Measurements from ENCODE around the gene PKP4. TPM values are rescaled to one million over a fixed set of nuclear protein-coding genes. Genes with fewer than 3 reads are reported as not detected.

The PKP4 gene
- total RNA-seq, 1 experiment from 2014 or later, result 59.1 TPM

DNA sequence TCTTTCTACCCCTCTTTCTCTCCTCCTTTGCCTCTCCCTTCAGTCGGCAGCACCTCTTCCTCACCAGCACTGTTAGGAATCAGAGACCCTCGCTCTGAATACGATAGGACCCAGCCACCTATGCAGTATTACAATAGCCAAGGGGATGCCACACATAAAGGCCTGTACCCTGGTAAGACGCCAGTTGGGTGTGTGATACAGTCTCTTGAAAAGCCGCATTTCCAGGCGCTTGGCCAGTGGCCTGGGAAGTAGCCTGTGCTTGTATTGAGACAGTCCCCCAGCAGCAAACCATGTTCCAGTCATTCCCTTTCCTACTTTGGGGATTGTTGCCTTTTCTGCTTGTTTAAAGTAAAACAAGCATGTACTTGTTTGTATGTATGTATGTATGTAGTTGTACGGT lies 219.9 kb downstream of the PKP4 start:
- Histone ChIP-seq H2AFZ (no peak overlapping the region), H3K36me3 (ENCODE audit: low read depth) (no peaks in the 10 kb centered on the region), H3K9me2 (ENCODE audit: insufficient read depth) (no peaks in the 10 kb centered on the region), H3F3A (ENCODE audit: insufficient read depth, low read depth) (no peaks in the 10 kb centered on the region), H3K4me2 (no peak overlapping the region), H3K4me3 (no peak overlapping the region), H3K4me1 (replicated peaks; ENCODE audit: insufficient read depth) (no peaks in the 10 kb centered on the region), H4K20me1 (ENCODE audit: insufficient read depth) (no peaks in the 10 kb centered on the region), H3K9me3 (ENCODE audit: insufficient read depth, low read depth) (no peaks in the 10 kb centered on the region), H3K27ac (no peak overlapping the region), H3K79me2 (ENCODE audit: low read depth) (no peaks in the 10 kb centered on the region), H3K27me3 (ENCODE audit: insufficient read depth, low read depth) (no peaks in the 10 kb centered on the region)
- ChIA-PET POLR2A (ENCODE audit: unreplicated experiment) (no interaction called here), CTCF (no interaction called here)
- no peak for DNase-seq
- intact Hi-C loops (cut with micrococcal nuclease; ENCODE audit: unreplicated experiment), result no loop called here
- BruUV-seq (replicated peaks), result no TSS peak
- TF ChIP-seq EZH2 (IDR thresholded peaks at IDR 0.05; ENCODE audit: low read depth), result no peak
- TF ChIP-seq, protein P1, sequence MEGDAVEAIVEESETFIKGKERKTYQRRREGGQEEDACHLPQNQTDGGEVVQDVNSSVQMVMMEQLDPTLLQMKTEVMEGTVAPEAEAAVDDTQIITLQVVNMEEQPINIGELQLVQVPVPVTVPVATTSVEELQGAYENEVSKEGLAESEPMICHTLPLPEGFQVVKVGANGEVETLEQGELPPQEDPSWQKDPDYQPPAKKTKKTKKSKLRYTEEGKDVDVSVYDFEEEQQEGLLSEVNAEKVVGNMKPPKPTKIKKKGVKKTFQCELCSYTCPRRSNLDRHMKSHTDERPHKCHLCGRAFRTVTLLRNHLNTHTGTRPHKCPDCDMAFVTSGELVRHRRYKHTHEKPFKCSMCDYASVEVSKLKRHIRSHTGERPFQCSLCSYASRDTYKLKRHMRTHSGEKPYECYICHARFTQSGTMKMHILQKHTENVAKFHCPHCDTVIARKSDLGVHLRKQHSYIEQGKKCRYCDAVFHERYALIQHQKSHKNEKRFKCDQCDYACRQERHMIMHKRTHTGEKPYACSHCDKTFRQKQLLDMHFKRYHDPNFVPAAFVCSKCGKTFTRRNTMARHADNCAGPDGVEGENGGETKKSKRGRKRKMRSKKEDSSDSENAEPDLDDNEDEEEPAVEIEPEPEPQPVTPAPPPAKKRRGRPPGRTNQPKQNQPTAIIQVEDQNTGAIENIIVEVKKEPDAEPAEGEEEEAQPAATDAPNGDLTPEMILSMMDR (conservative IDR thresholded peaks at IDR 0.05), result no peak

- H3K9me3 ChIP-seq (ENCODE audit: insufficient read depth, low read depth), result no peaks in the 10 kb centered on the region
- H3K36me3 ChIP-seq (ENCODE audit: low read depth), result no peaks in the 10 kb centered on the region
- BruUV-seq (replicated peaks), result no TSS peak
- H3K4me2 ChIP-seq, result no peak overlapping the region
- intact Hi-C loops (cut with micrococcal nuclease; ENCODE audit: unreplicated experiment), result no loop called here
- no peaks in the 10 kb centered on the region for H3K4me1 ChIP-seq (replicated peaks; ENCODE audit: insufficient read depth)
- H3K4me3 ChIP-seq, result no peak overlapping the region
- TF ChIP-seq, protein P1 (conservative IDR thresholded peaks at IDR 0.05), result no peak
- TF ChIP-seq EZH2 (IDR thresholded peaks at IDR 0.05; ENCODE audit: low read depth), result no peak
- POLR2A ChIA-PET (ENCODE audit: unreplicated experiment), result no interaction called here
- H4K20me1 ChIP-seq (ENCODE audit: insufficient read depth), result no peaks in the 10 kb centered on the region
- no peak overlapping the region for H3K27ac ChIP-seq
- no peaks in the 10 kb centered on the region for H3K9me2 ChIP-seq (ENCODE audit: insufficient read depth)
- H2AFZ ChIP-seq, result no peak overlapping the region
- CTCF ChIA-PET, result no interaction called here
- H3K79me2 ChIP-seq (ENCODE audit: low read depth), result no peaks in the 10 kb centered on the region
- no peaks in the 10 kb centered on the region for H3K27me3 ChIP-seq (ENCODE audit: insufficient read depth, low read depth)
- H3F3A ChIP-seq (ENCODE audit: insufficient read depth, low read depth), result no peaks in the 10 kb centered on the region
- DNase-seq, result no peak
Measured at GRCh38 chr2:158677542-158677941, 220.8 kb downstream of the PKP4 start.

DNA sequence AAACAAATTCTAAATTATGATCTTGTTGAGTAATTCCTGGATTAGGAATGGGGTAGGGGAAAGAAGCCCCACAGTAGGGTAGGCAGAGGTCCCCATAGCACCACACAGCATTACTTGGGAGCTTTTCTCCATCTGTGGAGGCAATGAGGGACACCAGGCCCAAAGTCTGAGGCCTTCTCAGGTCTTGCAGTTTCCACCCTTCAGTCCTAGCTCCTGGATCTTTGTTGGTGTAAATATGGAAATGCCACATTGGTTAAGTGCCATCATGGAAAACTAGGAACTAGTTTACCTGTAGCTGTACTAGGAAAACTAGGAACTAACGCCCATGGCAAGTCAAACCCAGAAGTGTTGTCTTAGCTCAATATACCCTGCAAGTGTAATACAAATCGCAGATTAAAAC lies 225.1 kb downstream of the PKP4 start:
- ChIA-PET POLR2A (ENCODE audit: unreplicated experiment) (interaction anchor here (0.6 kb wide), 1 partner anchor 43 kb away, joined by 3 read pairs; no protein-coding TSS in a partner anchor), CTCF (no interaction called here)
- DNase-seq, result no peak
- TF ChIP-seq, protein P1 (conservative IDR thresholded peaks at IDR 0.05), result no peak
- no peak for TF ChIP-seq EZH2 (IDR thresholded peaks at IDR 0.05; ENCODE audit: low read depth)
- BruUV-seq (replicated peaks), result no TSS peak
- Histone ChIP-seq H3K27ac (no peak overlapping the region), H4K20me1 (ENCODE audit: insufficient read depth) (no peaks in the 10 kb centered on the region), H3K9me2 (ENCODE audit: insufficient read depth) (no peaks in the 10 kb centered on the region), H3K79me2 (ENCODE audit: low read depth) (no peaks in the 10 kb centered on the region), H3K9me3 (ENCODE audit: insufficient read depth, low read depth) (no peaks in the 10 kb centered on the region), H2AFZ (no peak overlapping the region), H3K4me3 (no peak overlapping the region), H3F3A (ENCODE audit: insufficient read depth, low read depth) (no peaks in the 10 kb centered on the region), H3K36me3 (ENCODE audit: low read depth) (no peaks in the 10 kb centered on the region), H3K4me1 (replicated peaks; ENCODE audit: insufficient read depth) (no peaks in the 10 kb centered on the region), H3K4me2 (no peak overlapping the region), H3K27me3 (ENCODE audit: insufficient read depth, low read depth) (no peaks in the 10 kb centered on the region)
- intact Hi-C loops (cut with micrococcal nuclease; ENCODE audit: unreplicated experiment), result no loop called here

Measured in PC-9 (cell line).